Measurements from ENCODE around the gene LRRC47.

LRRC47 gene

DNA sequence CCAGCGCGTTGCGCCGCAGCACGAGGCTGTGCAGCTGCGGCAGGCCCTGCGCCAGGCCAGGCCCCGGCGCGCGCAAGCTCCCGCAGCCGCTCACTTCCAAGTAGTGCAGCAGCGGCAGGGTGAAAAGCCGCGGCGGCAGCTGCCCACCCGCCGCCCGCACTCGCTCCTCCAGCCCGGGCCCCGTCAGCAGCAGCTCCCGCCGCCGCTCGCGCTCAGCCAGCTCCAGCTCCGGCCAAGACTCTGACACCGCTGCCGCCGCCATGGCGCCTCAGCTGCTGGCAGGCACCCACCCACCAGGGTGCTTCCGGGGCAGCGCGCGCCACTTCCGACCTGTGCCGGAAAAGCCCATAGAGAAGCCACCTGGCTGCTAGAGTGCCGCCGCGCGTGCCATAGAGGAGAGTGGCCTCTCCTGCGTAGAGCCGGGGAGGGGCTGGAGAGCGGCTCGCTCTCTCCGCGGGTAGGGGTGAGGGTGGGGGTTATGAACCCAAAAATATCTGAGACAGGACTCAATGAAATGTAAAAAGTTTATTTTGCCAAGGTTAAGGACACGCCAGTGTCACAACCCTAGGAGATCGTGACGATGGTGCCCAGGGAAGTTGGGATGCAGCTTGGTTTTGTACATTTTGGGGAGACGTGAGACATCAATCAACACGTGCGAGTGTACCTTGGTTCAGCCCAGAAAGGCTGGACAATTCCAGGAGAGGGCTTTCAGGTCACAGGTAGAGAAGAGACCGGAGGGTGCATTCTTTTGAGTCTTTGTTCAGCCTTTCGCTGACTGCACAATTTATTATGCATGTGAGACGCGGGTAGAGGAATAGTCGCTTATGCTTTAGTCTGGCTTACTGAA is at the start of gene LRRC47:
Gene LRRC47, minus strand, starts transcription at position 284 of the 847 bp plus-strand sequence. Its CDS starts 22 bp downstream, at position 262.
- Histone ChIP-seq H3K4me2 (ENCODE audit: low read length) (peak within 1 kb of the TSS; percentile 90), H3K9ac (ENCODE audit: low read length) (peak within 1 kb of the TSS; percentile 85), H3K4me1 (ENCODE audit: low read length) (peaks cover 25% of the 10 kb centered on the region), H3K36me3 (replicated peaks; ENCODE audit: low read depth, low read length) (no peaks in the 10 kb centered on the region), H3K79me2 (ENCODE audit: low read length) (peaks cover 43% of the 10 kb centered on the region), H4K20me1 (ENCODE audit: insufficient read depth, low read length) (no peaks in the 10 kb centered on the region), H3K9me3 (ENCODE audit: insufficient read depth, low read length) (0 out of 2 replicates have a peak, but pooled peaks cover 3% of the 10 kb centered on the region), H3K27me3 (ENCODE audit: low read depth, low read length) (no peaks in the 10 kb centered on the region), H2AFZ (ENCODE audit: low read depth, low read length) (peak within 1 kb of the TSS; percentile 93), H3K4me3 (ENCODE audit: low read length) (peak within 1 kb of the TSS; percentile 96), H3K27ac (ENCODE audit: low read length) (peak within 1 kb of the TSS; percentile 32; the same call in 1 of the 2 replicates)
- TF ChIP-seq EZH2phosphoT487 (IDR thresholded peaks at IDR 0.05; ENCODE audit: low read depth): no peak
- TF ChIP-seq, protein P1, sequence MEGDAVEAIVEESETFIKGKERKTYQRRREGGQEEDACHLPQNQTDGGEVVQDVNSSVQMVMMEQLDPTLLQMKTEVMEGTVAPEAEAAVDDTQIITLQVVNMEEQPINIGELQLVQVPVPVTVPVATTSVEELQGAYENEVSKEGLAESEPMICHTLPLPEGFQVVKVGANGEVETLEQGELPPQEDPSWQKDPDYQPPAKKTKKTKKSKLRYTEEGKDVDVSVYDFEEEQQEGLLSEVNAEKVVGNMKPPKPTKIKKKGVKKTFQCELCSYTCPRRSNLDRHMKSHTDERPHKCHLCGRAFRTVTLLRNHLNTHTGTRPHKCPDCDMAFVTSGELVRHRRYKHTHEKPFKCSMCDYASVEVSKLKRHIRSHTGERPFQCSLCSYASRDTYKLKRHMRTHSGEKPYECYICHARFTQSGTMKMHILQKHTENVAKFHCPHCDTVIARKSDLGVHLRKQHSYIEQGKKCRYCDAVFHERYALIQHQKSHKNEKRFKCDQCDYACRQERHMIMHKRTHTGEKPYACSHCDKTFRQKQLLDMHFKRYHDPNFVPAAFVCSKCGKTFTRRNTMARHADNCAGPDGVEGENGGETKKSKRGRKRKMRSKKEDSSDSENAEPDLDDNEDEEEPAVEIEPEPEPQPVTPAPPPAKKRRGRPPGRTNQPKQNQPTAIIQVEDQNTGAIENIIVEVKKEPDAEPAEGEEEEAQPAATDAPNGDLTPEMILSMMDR (IDR thresholded peaks at IDR 0.05; ENCODE audit: low read depth, low read length): no peak

DNA sequence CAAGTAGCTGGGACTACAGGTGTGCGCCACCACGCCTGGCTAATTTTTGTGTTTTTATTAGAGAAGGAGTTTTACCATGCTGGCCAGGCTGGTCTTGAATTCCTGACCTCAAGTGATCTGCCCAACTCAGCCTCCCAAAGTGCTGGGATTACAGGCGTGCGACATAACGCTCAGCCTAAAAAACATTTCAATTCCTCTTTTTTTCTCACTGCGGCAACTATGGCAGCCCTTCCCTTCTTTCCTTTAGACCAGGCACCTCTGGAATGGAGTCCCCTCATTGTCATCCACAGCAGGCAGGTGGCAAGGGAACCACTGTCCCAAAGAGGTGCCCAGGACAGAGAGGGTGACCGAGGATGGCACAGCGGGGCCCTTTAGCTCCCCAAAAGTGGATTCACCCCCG is 46.6 kb upstream of the LRRC47 start:
- no peak overlapping the region for H3K4me2 ChIP-seq (ENCODE audit: low read length)
- no peaks in the 10 kb centered on the region for H3K27me3 ChIP-seq (ENCODE audit: low read depth, low read length)
- H3K9me3 ChIP-seq (ENCODE audit: insufficient read depth, low read length): peaks cover under 1% of the 10 kb centered on the region; the same call in 1 of the 2 replicates
- no peaks in the 10 kb centered on the region for H3K4me1 ChIP-seq (ENCODE audit: low read length)
- H3K79me2 ChIP-seq (ENCODE audit: low read length): no peaks in the 10 kb centered on the region
- no peak overlapping the region for H2AFZ ChIP-seq (ENCODE audit: low read depth, low read length)
- H3K9ac ChIP-seq (ENCODE audit: low read length): no peak overlapping the region
- H4K20me1 ChIP-seq (ENCODE audit: insufficient read depth, low read length): no peaks in the 10 kb centered on the region
- H3K4me3 ChIP-seq (ENCODE audit: low read length): no peak overlapping the region
- TF ChIP-seq, protein P1 (IDR thresholded peaks at IDR 0.05; ENCODE audit: low read depth, low read length): no peak
- no peak for TF ChIP-seq EZH2phosphoT487 (IDR thresholded peaks at IDR 0.05; ENCODE audit: low read depth)
- no peak overlapping the region for H3K27ac ChIP-seq (ENCODE audit: low read length)
- H3K36me3 ChIP-seq (replicated peaks; ENCODE audit: low read depth, low read length): peaks cover 30% of the 10 kb centered on the region

GRCh38 chr1:3841491-3841890 is 45.2 kb upstream of the LRRC47 start:
- no peak for TF ChIP-seq EZH2phosphoT487 (IDR thresholded peaks at IDR 0.05; ENCODE audit: low read depth)
- TF ChIP-seq, protein P1 (IDR thresholded peaks at IDR 0.05; ENCODE audit: low read depth, low read length): no peak
- H3K4me3 ChIP-seq (ENCODE audit: low read length): no peak overlapping the region
- no peak overlapping the region for H3K4me2 ChIP-seq (ENCODE audit: low read length)
- H3K79me2 ChIP-seq (ENCODE audit: low read length): no peaks in the 10 kb centered on the region
- no peak overlapping the region for H3K9ac ChIP-seq (ENCODE audit: low read length)
- H3K27ac ChIP-seq (ENCODE audit: low read length): no peak overlapping the region
- H3K9me3 ChIP-seq (ENCODE audit: insufficient read depth, low read length): peaks cover 14% of the 10 kb centered on the region; the same call in 1 of the 2 replicates
- no peaks in the 10 kb centered on the region for H3K27me3 ChIP-seq (ENCODE audit: low read depth, low read length)
- H3K4me1 ChIP-seq (ENCODE audit: low read length): no peaks in the 10 kb centered on the region
- peaks cover 44% of the 10 kb centered on the region for H3K36me3 ChIP-seq (replicated peaks; ENCODE audit: low read depth, low read length)
- H2AFZ ChIP-seq (ENCODE audit: low read depth, low read length): no peak overlapping the region
- no peaks in the 10 kb centered on the region for H4K20me1 ChIP-seq (ENCODE audit: insufficient read depth, low read length)

GRCh38 chr1:3838788-3839187 is 42.5 kb upstream of the LRRC47 start:
- H3K9me3 ChIP-seq (ENCODE audit: insufficient read depth, low read length): peaks cover 14% of the 10 kb centered on the region; the same call in 1 of the 2 replicates
- H3K4me1 ChIP-seq (ENCODE audit: low read length): no peaks in the 10 kb centered on the region
- H3K27ac ChIP-seq (ENCODE audit: low read length): no peak overlapping the region
- H3K4me3 ChIP-seq (ENCODE audit: low read length): no peak overlapping the region
- no peaks in the 10 kb centered on the region for H3K27me3 ChIP-seq (ENCODE audit: low read depth, low read length)
- H3K4me2 ChIP-seq (ENCODE audit: low read length): no peak overlapping the region
- TF ChIP-seq, protein P1 (IDR thresholded peaks at IDR 0.05; ENCODE audit: low read depth, low read length): no peak
- no peak for TF ChIP-seq EZH2phosphoT487 (IDR thresholded peaks at IDR 0.05; ENCODE audit: low read depth)
- no peak overlapping the region for H3K9ac ChIP-seq (ENCODE audit: low read length)
- no peaks in the 10 kb centered on the region for H3K79me2 ChIP-seq (ENCODE audit: low read length)
- H3K36me3 ChIP-seq (replicated peaks; ENCODE audit: low read depth, low read length): peaks cover 49% of the 10 kb centered on the region
- H4K20me1 ChIP-seq (ENCODE audit: insufficient read depth, low read length): no peaks in the 10 kb centered on the region
- H2AFZ ChIP-seq (ENCODE audit: low read depth, low read length): no peak overlapping the region

All from OCI-LY3 (cell line).